HL-60 (cell line): ENCODE measurements around the gene LTN1.

Experiments used
- GABPA ChIP-seq: IDR thresholded peaks from 2 replicates; pipeline ENCODE4 v1.6.1; 2012; ENCODE audit warnings: low read depth
- POLR2AphosphoS5 ChIP-seq: IDR thresholded peaks from 2 replicates; pipeline ENCODE4 v1.6.1; 2012; ENCODE audit warnings: low read depth
- SPI1 ChIP-seq: IDR thresholded peaks from 2 replicates; pipeline ENCODE4 v1.6.1; 2012; ENCODE audit warnings: low read depth, mild to moderate bottlenecking, borderline replicate concordance
- TF ChIP-seq, protein P1 (sequence below): IDR thresholded peaks from one replicate; pipeline ENCODE4 v1.5.1; 2011; ENCODE audit warnings: low read length, control low read depth, inconsistent platforms; ENCODE audit not compliant: insufficient read depth
- TF ChIP-seq, protein P2 (sequence below): IDR thresholded peaks from 2 replicates; pipeline ENCODE4 v1.6.1; 2012; ENCODE audit warnings: low read depth; ENCODE audit not compliant: insufficient replicate concordance

DNA sequence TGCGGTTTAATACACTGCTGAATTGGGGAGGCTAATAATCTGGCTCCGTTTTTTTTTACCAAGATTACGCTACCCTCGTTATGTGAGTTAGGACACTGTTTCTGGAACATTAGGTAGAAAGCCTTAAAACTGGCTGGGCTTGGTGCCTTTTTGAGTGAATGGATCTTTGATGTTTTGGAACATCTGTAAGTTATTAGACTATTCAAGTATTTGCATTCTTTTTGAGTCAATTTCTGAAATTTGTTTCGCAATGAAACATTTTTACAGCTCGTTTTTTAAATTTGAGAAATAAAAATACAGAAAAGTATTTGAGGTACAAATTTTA, 106.9 kb downstream of the LTN1 start:
- TF ChIP-seq GABPA = no peak
- TF ChIP-seq, protein P1, sequence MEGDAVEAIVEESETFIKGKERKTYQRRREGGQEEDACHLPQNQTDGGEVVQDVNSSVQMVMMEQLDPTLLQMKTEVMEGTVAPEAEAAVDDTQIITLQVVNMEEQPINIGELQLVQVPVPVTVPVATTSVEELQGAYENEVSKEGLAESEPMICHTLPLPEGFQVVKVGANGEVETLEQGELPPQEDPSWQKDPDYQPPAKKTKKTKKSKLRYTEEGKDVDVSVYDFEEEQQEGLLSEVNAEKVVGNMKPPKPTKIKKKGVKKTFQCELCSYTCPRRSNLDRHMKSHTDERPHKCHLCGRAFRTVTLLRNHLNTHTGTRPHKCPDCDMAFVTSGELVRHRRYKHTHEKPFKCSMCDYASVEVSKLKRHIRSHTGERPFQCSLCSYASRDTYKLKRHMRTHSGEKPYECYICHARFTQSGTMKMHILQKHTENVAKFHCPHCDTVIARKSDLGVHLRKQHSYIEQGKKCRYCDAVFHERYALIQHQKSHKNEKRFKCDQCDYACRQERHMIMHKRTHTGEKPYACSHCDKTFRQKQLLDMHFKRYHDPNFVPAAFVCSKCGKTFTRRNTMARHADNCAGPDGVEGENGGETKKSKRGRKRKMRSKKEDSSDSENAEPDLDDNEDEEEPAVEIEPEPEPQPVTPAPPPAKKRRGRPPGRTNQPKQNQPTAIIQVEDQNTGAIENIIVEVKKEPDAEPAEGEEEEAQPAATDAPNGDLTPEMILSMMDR = no peak
- TF ChIP-seq POLR2AphosphoS5 = no peak
- TF ChIP-seq, protein P2, sequence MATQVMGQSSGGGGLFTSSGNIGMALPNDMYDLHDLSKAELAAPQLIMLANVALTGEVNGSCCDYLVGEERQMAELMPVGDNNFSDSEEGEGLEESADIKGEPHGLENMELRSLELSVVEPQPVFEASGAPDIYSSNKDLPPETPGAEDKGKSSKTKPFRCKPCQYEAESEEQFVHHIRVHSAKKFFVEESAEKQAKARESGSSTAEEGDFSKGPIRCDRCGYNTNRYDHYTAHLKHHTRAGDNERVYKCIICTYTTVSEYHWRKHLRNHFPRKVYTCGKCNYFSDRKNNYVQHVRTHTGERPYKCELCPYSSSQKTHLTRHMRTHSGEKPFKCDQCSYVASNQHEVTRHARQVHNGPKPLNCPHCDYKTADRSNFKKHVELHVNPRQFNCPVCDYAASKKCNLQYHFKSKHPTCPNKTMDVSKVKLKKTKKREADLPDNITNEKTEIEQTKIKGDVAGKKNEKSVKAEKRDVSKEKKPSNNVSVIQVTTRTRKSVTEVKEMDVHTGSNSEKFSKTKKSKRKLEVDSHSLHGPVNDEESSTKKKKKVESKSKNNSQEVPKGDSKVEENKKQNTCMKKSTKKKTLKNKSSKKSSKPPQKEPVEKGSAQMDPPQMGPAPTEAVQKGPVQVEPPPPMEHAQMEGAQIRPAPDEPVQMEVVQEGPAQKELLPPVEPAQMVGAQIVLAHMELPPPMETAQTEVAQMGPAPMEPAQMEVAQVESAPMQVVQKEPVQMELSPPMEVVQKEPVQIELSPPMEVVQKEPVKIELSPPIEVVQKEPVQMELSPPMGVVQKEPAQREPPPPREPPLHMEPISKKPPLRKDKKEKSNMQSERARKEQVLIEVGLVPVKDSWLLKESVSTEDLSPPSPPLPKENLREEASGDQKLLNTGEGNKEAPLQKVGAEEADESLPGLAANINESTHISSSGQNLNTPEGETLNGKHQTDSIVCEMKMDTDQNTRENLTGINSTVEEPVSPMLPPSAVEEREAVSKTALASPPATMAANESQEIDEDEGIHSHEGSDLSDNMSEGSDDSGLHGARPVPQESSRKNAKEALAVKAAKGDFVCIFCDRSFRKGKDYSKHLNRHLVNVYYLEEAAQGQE = no peak
- no peak for TF ChIP-seq SPI1
